Epidermal melanocyte (primary cell): ENCODE results near the gene MAN2A2.

ENCODE experiments used
- DNase-seq: peaks from one replicate; pipeline ENCODE4 v3.0.0; 2011; ENCODE audit warnings: low spot score; ENCODE audit not compliant: insufficient read length

Gene MAN2A2

GRCh38 chr15:90942354-90943120 is 39.4 kb downstream of the MAN2A2 start:
- DNase-seq, result no peak

GRCh38 chr15:90945091-90945490 is 42.0 kb downstream of the MAN2A2 start:
- no peak for DNase-seq

- DNase-seq, result no peak
These were observed 43.4 kb downstream of the MAN2A2 start for GRCh38 chr15:90946538-90946937.

GRCh38 chr15:90946941-90947576 is 44.0 kb downstream of the MAN2A2 start:
- no peak for DNase-seq

- no peak for DNase-seq
These were observed 44.7 kb downstream of the MAN2A2 start for GRCh38 chr15:90947577-90948357.

GRCh38 chr15:90948506-90948905 is 45.4 kb downstream of the MAN2A2 start:
- DNase-seq, result no peak

GRCh38 chr15:90949979-90950675 is 47.0 kb downstream of the MAN2A2 start:
- no peak for DNase-seq

GRCh38 chr15:90950676-90951075 is 47.6 kb downstream of the MAN2A2 start:
- DNase-seq, result no peak

- no peak for DNase-seq
These were observed 50.0 kb downstream of the MAN2A2 start for GRCh38 chr15:90952901-90953677.

- DNase-seq, result no peak
These were observed 51.0 kb downstream of the MAN2A2 start for GRCh38 chr15:90953947-90954711.

GRCh38 chr15:90954712-90955623 is 51.9 kb downstream of the MAN2A2 start, which contains the start of gene RCCD1:
RCCD1 (plus strand) TSS chr15:90954884; CDS start chr15:90956735, 1,851 bp downstream.
- DNase-seq, result peak; percentile 100

GRCh38 chr15:90955624-90956273 is 52.6 kb downstream of the MAN2A2 start:
- DNase-seq, result no peak

- DNase-seq, result peak; percentile 92
These were observed 53.4 kb downstream of the MAN2A2 start for GRCh38 chr15:90956274-90957030.

- DNase-seq, result no peak
These were observed 54.1 kb downstream of the MAN2A2 start for GRCh38 chr15:90957031-90957790.

GRCh38 chr15:90957791-90958190 is 54.7 kb downstream of the MAN2A2 start:
- DNase-seq, result no peak

- DNase-seq, result no peak
These were observed 56.0 kb downstream of the MAN2A2 start for GRCh38 chr15:90959028-90959595.

GRCh38 chr15:90959894-90960293 is 56.8 kb downstream of the MAN2A2 start:
- DNase-seq, result peak; percentile 76
